Fibroblast of skin of left quadriceps (primary cell): ENCODE measurements around the gene ST6GALNAC3.
"Not testable (repeated sequence)": the region's sequence is repeated elsewhere in the genome, so short reads cannot be mapped to it uniquely, and the experiment has no call there.

Experiments used
- DNase-seq, 2 experiments: peaks; one replicate each; pipeline ENCODE4 v3.0.0-alpha.2; 2013; ENCODE audit warnings: low read depth in 2 of 2

ST6GALNAC3 gene

GRCh38 chr1:76073481-76073880, 1.1 kb upstream of the ST6GALNAC3 start:
- peak; percentile 76 to 80 for DNase-seq

GRCh38 chr1:76075188-76075489, 593 bp downstream of the ST6GALNAC3 start:
- no peak for DNase-seq

- DNase-seq, result peak in 1 of 2 experiments; percentile 11
These were observed 1.3 kb downstream of the ST6GALNAC3 start for GRCh38 chr1:76075877-76076276.

- DNase-seq, result no peak
These were observed 5.1 kb downstream of the ST6GALNAC3 start for GRCh38 chr1:76079475-76080227.

- no peak for DNase-seq
These were observed 6.1 kb downstream of the ST6GALNAC3 start for GRCh38 chr1:76080552-76081079.

- DNase-seq, result no peak
These were observed 7.5 kb downstream of the ST6GALNAC3 start for GRCh38 chr1:76082062-76082461.

GRCh38 chr1:76083189-76083588, 8.6 kb downstream of the ST6GALNAC3 start:
- no peak for DNase-seq

- peak; percentile 54 to 58 for DNase-seq
These were observed 9.6 kb downstream of the ST6GALNAC3 start for GRCh38 chr1:76084029-76084627.

GRCh38 chr1:76084685-76085084, 10.1 kb downstream of the ST6GALNAC3 start:
- no peak for DNase-seq

- no peak for DNase-seq
These were observed 11.6 kb downstream of the ST6GALNAC3 start for GRCh38 chr1:76086109-76086508.

GRCh38 chr1:76086597-76086996, 12.1 kb downstream of the ST6GALNAC3 start:
- no peak for DNase-seq

GRCh38 chr1:76090283-76091203, 16.0 kb downstream of the ST6GALNAC3 start:
- no peak for DNase-seq

GRCh38 chr1:76092812-76093211, 18.3 kb downstream of the ST6GALNAC3 start:
- no peak for DNase-seq

- DNase-seq, result no peak
These were observed 19.2 kb downstream of the ST6GALNAC3 start for GRCh38 chr1:76093522-76094312.

GRCh38 chr1:76095802-76096201, 21.3 kb downstream of the ST6GALNAC3 start:
- DNase-seq, result no peak

GRCh38 chr1:76097064-76097463, 22.5 kb downstream of the ST6GALNAC3 start:
- not testable (repeated sequence) for DNase-seq

GRCh38 chr1:76098845-76099244, 24.3 kb downstream of the ST6GALNAC3 start:
- DNase-seq, result no peak

- DNase-seq, result no peak
These were observed 27.0 kb downstream of the ST6GALNAC3 start for GRCh38 chr1:76101548-76101947.

- DNase-seq, result no peak
These were observed 27.5 kb downstream of the ST6GALNAC3 start for GRCh38 chr1:76102046-76102445.

GRCh38 chr1:76103034-76103433, 28.5 kb downstream of the ST6GALNAC3 start:
- DNase-seq, result no peak

GRCh38 chr1:76105372-76105771, 30.8 kb downstream of the ST6GALNAC3 start:
- DNase-seq, result no peak
